ENCODE results near the gene CCDC88C.

The CCDC88C gene

GRCh38 chr14:91388551-91388975 lies 29.1 kb downstream of the CCDC88C start:
- no peak for DNase-seq (ENCODE audit: low read depth)
- no peak overlapping the region for H3K4me3 ChIP-seq (ENCODE audit: low read length)
- TF ChIP-seq CTCF (conservative IDR thresholded peaks at IDR 0.05; ENCODE audit: low read depth, low read length): no peak

DNA sequence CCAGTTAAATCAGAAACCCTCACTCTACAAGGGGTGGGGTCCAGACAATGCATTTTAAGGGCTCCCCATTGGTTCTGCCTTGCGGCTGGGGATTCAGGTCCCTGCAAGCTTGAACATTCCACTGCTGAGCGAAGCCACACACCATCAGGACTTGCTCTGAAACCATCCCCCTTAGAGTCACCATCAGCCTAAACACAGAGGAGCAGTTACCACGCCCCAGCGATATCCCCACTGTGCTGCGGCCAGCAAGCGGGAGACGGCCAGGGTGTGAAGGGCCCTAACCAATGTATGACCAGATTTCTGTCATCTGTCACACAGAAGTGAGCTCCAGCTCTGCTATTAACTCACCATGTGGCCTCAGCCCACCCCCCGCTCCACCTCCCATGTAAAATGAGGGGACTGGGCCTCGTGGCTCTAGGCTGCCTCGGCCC lies 29.7 kb downstream of the CCDC88C start:
- no peak overlapping the region for H3K4me3 ChIP-seq (ENCODE audit: low read length)
- DNase-seq (ENCODE audit: low read depth): no peak
- TF ChIP-seq CTCF (conservative IDR thresholded peaks at IDR 0.05; ENCODE audit: low read depth, low read length): no peak

DNA sequence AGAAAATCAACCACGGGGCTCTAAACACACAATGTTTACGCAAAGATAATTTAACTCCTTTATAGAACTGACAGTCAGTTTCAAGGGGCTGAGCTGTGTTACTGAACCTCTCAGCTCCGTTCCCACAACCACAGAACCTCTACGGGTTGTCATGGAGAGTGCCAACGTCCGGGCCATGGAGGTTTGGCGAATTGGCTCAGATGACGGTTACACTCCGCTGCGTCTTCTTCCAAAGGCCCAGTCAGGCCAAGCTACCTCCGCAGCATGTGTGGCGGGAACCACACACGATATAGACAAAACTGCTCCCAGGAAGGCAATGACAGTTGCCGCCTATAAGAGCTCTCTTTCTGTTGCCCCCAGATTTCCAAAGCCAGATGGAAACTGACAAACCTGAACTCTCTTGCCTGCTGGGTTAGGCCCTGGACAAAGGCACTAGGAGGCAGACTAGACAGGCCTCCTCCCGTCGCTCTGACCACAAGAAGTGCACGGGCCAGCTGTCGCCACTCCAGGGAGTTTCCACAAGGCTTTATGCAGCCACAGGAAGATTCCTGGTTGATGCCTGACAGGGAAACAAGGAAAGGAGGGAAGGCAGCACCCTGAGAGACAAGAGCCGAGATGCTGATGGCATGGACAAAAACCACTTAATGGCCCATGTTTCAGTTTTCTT lies 30.3 kb downstream of the CCDC88C start:
- H3K4me3 ChIP-seq (ENCODE audit: low read length): no peak overlapping the region
- no peak for DNase-seq (ENCODE audit: low read depth)
- no peak for TF ChIP-seq CTCF (conservative IDR thresholded peaks at IDR 0.05; ENCODE audit: low read depth, low read length)

DNA sequence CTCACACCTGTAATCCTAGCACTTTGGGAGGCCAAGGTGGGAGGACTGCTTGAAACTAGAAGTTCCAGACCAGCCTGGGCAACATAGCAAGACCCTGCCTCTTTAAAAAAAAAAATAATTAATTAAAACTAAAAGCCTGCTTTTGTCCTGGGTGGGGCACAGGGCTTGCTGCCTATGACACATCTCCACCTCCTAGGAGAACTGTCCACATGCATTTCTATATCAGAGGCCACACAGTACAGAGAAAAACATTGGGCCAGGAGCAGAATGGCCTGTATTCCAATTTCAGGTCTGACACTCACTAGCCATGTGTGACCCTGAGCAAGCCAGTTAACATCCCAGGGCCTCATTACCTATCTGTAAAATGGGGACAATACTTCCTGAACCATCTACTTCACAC lies 31.9 kb downstream of the CCDC88C start:
- no peak overlapping the region for H3K4me3 ChIP-seq (ENCODE audit: low read length)
- DNase-seq (ENCODE audit: low read depth): no peak
- no peak for TF ChIP-seq CTCF (conservative IDR thresholded peaks at IDR 0.05; ENCODE audit: low read depth, low read length)

GRCh38 chr14:91385224-91385623 lies 32.4 kb downstream of the CCDC88C start:
- TF ChIP-seq CTCF (conservative IDR thresholded peaks at IDR 0.05; ENCODE audit: low read depth, low read length): no peak
- H3K4me3 ChIP-seq (ENCODE audit: low read length): no peak overlapping the region
- DNase-seq (ENCODE audit: low read depth): no peak

DNA sequence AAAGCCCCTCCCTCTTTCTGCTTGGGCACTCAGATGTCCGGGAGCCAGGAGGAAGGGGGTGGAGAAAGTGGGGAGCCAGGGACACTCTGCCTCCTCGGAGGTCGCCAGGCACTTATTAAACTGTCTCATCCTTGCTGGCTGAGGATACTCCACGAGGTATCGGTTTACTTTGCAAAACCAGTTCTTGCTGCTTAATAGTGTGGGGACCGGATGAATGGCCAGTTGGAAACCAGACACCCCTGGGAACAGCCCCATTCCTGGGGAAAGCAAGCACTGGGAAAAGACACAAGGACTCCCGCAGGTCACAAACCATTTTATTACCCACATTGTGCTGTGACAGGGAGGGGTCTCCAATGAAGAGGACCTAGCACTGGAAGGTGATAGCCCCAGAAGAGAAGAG lies 34.2 kb downstream of the CCDC88C start:
- H3K4me3 ChIP-seq (ENCODE audit: low read length): no peak overlapping the region
- no peak for DNase-seq (ENCODE audit: low read depth)
- no peak for TF ChIP-seq CTCF (conservative IDR thresholded peaks at IDR 0.05; ENCODE audit: low read depth, low read length)
